Tibial nerve (tissue), 3 donors: ENCODE data around the gene STAB2.

Experiments
- POLR2A ChIP-seq, 2 donors: fragments of 450-650 bp; IDR thresholded peaks; one replicate each; pipeline ENCODE4 v1.6.1; 2017; ENCODE audit warnings: antibody characterized with exemption in 2 of 2, mild to moderate bottlenecking in 2 of 2, moderate library complexity in 2 of 2
- TF ChIP-seq, protein P1 (sequence below), 5 experiments: fragments of 200-600 bp in 3 of 5; fragments of 450-650 bp in 2 of 5; sonication (generic) in 3 of 5; IDR thresholded peaks; one replicate each; pipeline ENCODE4 v1.5.1; 2016 to 2019; ENCODE audit warnings: antibody characterized with exemption in 5 of 5, mild to moderate bottlenecking in 3 of 5, moderate library complexity in 2 of 5

GRCh38 chr12:103705927-103706326, 118.9 kb downstream of the STAB2 start:
- no peak for TF ChIP-seq POLR2A (IDR thresholded peaks at IDR 0.05)
- TF ChIP-seq, protein P1, sequence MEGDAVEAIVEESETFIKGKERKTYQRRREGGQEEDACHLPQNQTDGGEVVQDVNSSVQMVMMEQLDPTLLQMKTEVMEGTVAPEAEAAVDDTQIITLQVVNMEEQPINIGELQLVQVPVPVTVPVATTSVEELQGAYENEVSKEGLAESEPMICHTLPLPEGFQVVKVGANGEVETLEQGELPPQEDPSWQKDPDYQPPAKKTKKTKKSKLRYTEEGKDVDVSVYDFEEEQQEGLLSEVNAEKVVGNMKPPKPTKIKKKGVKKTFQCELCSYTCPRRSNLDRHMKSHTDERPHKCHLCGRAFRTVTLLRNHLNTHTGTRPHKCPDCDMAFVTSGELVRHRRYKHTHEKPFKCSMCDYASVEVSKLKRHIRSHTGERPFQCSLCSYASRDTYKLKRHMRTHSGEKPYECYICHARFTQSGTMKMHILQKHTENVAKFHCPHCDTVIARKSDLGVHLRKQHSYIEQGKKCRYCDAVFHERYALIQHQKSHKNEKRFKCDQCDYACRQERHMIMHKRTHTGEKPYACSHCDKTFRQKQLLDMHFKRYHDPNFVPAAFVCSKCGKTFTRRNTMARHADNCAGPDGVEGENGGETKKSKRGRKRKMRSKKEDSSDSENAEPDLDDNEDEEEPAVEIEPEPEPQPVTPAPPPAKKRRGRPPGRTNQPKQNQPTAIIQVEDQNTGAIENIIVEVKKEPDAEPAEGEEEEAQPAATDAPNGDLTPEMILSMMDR (IDR thresholded peaks at IDR 0.05) = no peak
